ENCODE measurements around the gene CCDC78.

The CCDC78 gene

DNA sequence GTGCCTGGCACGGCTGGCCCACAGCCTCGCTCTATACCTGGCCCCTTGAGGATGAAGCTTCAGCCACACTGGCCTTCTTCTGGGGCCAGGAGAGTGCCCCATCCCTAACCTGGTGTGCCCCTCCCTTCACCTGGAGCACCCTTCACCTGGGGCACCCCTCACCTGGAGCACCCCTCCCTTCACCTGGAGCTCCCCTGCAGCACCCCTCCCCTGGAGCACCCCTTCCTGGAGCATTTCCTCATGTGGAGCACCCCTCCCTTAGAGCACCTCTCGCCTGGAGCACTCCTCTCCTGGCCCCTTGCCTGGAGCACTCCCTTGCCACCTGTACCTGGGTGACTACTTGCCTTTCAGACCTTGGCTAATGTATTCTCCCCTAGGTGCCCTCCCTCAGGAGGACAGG, 18.2 kb downstream of the CCDC78 start:
- Histone ChIP-seq H3K36me3 (replicated peaks) (no peaks in the 10 kb centered on the region), H3K4me3 (ENCODE audit: low read depth, low read length) (no peak overlapping the region), H3K27me3 (replicated peaks) (peaks cover 42% of the 10 kb centered on the region), H3K27ac (no peak overlapping the region)
- TF ChIP-seq, protein P1, sequence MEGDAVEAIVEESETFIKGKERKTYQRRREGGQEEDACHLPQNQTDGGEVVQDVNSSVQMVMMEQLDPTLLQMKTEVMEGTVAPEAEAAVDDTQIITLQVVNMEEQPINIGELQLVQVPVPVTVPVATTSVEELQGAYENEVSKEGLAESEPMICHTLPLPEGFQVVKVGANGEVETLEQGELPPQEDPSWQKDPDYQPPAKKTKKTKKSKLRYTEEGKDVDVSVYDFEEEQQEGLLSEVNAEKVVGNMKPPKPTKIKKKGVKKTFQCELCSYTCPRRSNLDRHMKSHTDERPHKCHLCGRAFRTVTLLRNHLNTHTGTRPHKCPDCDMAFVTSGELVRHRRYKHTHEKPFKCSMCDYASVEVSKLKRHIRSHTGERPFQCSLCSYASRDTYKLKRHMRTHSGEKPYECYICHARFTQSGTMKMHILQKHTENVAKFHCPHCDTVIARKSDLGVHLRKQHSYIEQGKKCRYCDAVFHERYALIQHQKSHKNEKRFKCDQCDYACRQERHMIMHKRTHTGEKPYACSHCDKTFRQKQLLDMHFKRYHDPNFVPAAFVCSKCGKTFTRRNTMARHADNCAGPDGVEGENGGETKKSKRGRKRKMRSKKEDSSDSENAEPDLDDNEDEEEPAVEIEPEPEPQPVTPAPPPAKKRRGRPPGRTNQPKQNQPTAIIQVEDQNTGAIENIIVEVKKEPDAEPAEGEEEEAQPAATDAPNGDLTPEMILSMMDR (IDR thresholded peaks at IDR 0.05; ENCODE audit: low read depth, low read length, missing control alignments), result no peak
- in situ Hi-C loops (cut with HindIII; ENCODE audit: low pct_ligation_motif_present, low sequenced_read_pairs), result loop anchor here (25.0 kb wide), 1 partner anchor 279 kb away; the partner anchor contains the start of gene SOX8
- no peak for DNase-seq

DNA sequence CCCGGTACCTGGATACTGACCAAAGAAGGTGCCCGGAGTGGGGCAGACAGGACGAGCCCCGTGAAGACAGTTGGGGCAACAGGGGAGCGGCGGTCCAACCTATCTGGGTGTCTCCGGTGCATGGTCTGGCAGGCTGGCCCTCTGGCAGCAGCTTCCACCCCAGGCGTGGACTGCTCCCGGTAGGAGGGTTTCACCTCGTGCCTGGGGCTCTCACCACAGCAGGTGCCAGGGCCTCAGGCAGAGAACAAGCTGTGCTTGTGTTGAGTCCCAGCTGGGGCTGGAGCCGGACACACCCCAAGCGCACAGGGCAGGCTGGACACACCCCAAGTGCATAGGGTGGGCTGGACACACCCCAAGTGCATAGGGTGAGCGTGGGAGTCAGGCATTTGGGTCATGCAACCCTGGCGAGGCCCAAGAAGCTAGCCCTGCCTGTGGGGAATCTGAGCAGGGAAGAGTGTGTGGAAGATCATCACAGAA, 19.1 kb downstream of the CCDC78 start:
- Histone ChIP-seq H3K36me3 (replicated peaks) (no peaks in the 10 kb centered on the region), H3K4me3 (ENCODE audit: low read depth, low read length) (no peak overlapping the region), H3K27ac (no peak overlapping the region), H3K27me3 (replicated peaks) (peaks cover 52% of the 10 kb centered on the region)
- TF ChIP-seq, protein P1 (IDR thresholded peaks at IDR 0.05; ENCODE audit: low read depth, low read length, missing control alignments), result no peak
- no peak for DNase-seq
- in situ Hi-C loops (cut with HindIII; ENCODE audit: low pct_ligation_motif_present, low sequenced_read_pairs), result loop anchor here (25.0 kb wide), 1 partner anchor 280 kb away; the partner anchor contains the start of gene SOX8

DNA sequence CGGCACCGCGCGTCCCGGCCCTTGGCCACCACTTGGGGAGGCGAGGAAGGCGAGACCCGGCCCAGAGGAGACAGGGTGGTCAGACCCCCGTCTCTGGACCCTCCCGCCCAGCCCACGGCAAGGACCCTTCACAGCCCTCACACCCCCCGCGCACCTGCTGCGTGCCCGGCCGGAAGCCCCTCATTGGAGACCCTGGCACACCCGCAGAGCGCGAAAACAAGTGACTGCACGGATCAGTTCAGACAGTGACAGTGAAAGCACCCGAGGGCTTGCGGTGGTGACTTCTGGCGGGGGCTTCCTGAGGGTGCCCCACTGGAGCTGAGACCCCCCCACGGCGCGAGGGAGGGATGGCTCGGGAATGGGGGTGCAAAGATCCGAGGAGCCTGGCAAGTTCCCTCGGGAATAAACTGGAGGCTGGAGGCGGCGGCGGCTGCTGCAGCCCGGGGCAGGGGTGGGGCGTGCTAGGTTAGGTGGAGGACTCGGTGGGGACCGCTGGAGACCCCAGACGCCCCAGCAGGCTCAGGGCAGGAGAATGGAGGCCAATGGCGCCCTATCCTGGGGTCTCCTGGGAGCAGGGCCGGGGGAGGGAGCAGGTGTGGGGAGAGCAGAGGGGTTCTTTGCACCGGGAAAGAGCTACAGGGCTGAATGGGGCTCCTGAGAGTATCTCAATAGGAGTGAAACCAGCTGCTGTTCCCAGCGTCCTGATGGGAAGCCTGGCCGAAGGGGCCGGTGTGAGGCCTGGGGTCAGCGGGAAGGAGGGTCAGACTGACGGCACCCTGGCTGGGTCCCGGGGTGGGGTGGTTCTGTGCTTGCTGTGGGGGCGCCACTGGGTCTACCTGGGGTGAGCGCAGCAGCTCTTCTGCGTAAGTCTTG, 19.8 kb downstream of the CCDC78 start:
- Histone ChIP-seq H3K4me3 (ENCODE audit: low read depth, low read length) (no peak overlapping the region), H3K27ac (no peak overlapping the region), H3K27me3 (replicated peaks) (peaks cover 58% of the 10 kb centered on the region), H3K36me3 (replicated peaks) (no peaks in the 10 kb centered on the region)
- DNase-seq, result no peak
- in situ Hi-C loops (cut with HindIII; ENCODE audit: low pct_ligation_motif_present, low sequenced_read_pairs), result loop anchor here (25.0 kb wide), 1 partner anchor 281 kb away; the partner anchor contains the start of gene SOX8
- TF ChIP-seq, protein P1 (IDR thresholded peaks at IDR 0.05; ENCODE audit: low read depth, low read length, missing control alignments), result no peak

DNA sequence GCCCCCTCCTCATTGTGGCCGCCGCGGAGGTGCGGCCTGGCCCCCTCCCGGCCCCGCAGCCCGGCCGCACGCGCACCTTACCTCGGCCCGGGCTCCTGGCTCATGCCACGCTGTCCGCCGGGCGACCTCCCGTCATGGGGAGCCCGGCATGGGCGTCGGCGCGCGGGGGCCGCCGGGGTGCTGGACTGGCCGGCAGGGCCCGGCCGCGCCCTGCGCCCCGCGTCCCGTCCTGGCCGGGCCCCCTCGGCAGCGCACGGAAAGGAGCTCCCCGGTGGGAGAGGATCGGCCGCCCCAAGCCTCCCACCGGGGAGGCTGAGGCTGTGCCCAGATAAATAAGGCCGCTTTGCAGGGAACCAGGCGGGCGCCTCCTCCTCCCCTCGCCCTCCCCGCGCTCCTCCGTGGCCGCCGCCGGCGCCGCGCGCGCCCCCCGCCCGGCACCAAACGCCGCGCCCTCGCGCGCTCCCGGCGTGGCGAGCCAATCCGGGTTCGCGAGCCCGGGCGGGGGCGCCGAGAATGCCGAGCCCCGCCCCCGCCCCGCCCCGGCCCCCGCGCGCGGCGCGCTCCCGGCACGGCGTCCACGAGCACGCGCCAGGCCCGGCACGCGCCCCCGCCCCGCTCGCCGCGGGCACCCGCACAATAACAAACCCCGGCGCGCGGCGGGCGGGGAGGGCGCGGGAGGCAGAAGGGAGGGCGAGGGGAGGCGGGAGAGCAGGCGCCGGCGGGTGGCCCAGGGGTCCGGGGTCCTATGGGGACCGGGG, 20.6 kb downstream of the CCDC78 start, which contains the start of gene FBXL16:
TSS of gene FBXL16 (minus strand) at position 371 of the 758 bp plus-strand sequence. CDS start 8,396 bp downstream, outside the sequence.
- no peak within 1 kb of the TSS for H3K27ac ChIP-seq
- TF ChIP-seq, protein P1 (IDR thresholded peaks at IDR 0.05; ENCODE audit: low read depth, low read length, missing control alignments), result no peak
- no peak for DNase-seq
- peaks cover 67% of the 10 kb centered on the region for H3K27me3 ChIP-seq (replicated peaks)
- no peak within 1 kb of the TSS for H3K4me3 ChIP-seq (ENCODE audit: low read depth, low read length)
- no peaks in the 10 kb centered on the region for H3K36me3 ChIP-seq (replicated peaks)
- in situ Hi-C loops (cut with HindIII; ENCODE audit: low pct_ligation_motif_present, low sequenced_read_pairs), result loop anchor here (25.0 kb wide), 1 partner anchor 282 kb away; the partner anchor contains the start of gene SOX8

DNA sequence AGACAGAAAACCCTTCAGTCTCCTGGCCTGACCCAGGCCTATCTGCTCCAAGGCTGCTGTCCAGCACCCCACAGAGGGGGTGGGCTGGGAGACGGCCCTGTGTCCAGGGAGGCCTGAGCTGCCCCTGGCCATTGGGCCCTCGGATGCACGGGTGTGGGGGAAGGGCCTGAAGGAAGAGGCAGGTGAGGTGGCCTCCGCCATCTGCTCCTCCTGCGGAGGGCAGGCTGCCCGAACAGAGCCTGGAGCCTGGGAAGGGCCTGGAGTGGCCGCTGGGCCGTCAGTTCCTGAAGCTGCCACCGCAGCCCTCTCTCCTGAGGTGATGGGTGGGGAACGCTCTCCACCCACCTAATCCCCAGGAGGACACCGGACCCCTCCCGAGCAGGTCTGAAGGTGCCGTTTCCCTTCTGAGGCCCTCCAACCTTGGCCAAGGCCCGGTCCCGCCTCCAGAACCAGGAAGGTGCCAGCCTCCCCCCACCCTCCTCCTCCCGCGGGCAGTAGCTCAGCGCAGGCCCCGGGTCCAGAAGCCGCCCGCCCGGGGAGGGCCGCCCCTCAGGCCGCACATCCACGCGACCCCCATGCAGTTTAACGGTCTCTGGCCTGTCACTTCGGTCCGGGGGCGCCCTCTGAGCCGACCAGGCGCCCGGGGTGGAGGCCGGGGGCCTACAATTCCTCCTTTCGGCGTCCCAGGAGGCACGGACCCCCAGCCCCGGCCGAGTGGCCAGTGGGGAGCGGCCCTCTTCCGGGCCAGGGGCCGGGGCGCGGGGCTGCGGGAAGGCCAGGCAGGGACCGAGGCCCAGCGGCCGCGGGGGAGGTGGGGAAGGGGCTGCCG, 21.5 kb downstream of the CCDC78 start:
- Histone ChIP-seq H3K4me3 (ENCODE audit: low read depth, low read length) (no peak overlapping the region), H3K27me3 (replicated peaks) (peaks cover 75% of the 10 kb centered on the region), H3K36me3 (replicated peaks) (no peaks in the 10 kb centered on the region), H3K27ac (no peak overlapping the region)
- in situ Hi-C loops (cut with HindIII; ENCODE audit: low pct_ligation_motif_present, low sequenced_read_pairs), result loop anchor here (25.0 kb wide), 1 partner anchor 283 kb away; the partner anchor contains the start of gene SOX8
- TF ChIP-seq, protein P1 (IDR thresholded peaks at IDR 0.05; ENCODE audit: low read depth, low read length, missing control alignments), result no peak
- DNase-seq, result no peak

Measured in brain microvascular endothelial cell (primary cell).